Effector CD8-positive, alpha-beta T cell (primary cell): ENCODE measurements around the gene ZNF83.

Source experiments
- DNase-seq: peaks from one replicate; lab custom pipeline; 2025; lab: John Stamatoyannopoulos, UW

Gene ZNF83

GRCh38 chr19:52567921-52568320 lies 70.2 kb downstream of the ZNF83 start:
- DNase-seq = no peak

DNA sequence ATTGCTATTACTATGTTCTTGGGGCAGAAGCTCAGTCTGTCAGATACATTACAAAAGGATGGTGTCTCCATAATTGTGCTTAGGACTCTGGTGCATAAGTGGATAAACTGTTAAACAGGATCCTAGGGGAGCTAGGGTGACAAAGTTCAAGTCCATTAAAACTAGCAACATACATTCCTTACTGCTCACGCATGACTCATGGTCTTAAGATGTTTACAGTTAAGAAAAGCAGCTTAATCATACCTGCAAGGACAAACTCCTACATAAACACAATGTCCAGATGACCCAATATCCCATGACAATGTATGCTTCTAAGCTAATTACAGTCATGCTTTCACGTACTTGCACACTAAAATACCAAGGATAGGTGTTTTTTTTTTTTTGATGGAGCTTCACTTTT lies 71.6 kb downstream of the ZNF83 start:
- no peak for DNase-seq

GRCh38 chr19:52566121-52566520 lies 72.0 kb downstream of the ZNF83 start:
- no peak for DNase-seq
